ENCODE data around the gene RIMBP2.

GRCh38 chr12:130714091-130714590, 2.0 kb downstream of the RIMBP2 start:
- TF ChIP-seq CTCF (IDR thresholded peaks at IDR 0.05) = no peak
- TF ChIP-seq POLR2A (IDR thresholded peaks at IDR 0.05) = no peak

Data from lower leg skin (tissue), 3 donors.